HuH-7.5 (cell line): ENCODE data around the gene GARIN3.

ENCODE experiments used
- DNase-seq: peaks from one replicate; pipeline ENCODE4 v3.0.0; 2011; ENCODE audit warnings: low spot score

Gene GARIN3

GRCh38 chr5:157143127-157143971 is 22.7 kb downstream of the GARIN3 start:
- peak; percentile 28 for DNase-seq

- peak; percentile 83 for DNase-seq
Observed at GRCh38 chr5:157142317-157143126, 23.5 kb downstream of the GARIN3 start, which contains the start of gene MED7. MED7 (minus strand) TSS chr5:157142865; CDS start chr5:157139431, 3,434 bp downstream.

- no peak for DNase-seq
Observed at GRCh38 chr5:157137691-157138090, 28.4 kb downstream of the GARIN3 start.

GRCh38 chr5:157132281-157132612 is 33.8 kb downstream of the GARIN3 start:
- no peak for DNase-seq

GRCh38 chr5:157130925-157131324 is 35.1 kb downstream of the GARIN3 start:
- DNase-seq, result no peak

GRCh38 chr5:157121709-157122108 is 44.4 kb downstream of the GARIN3 start:
- DNase-seq, result no peak

- no peak for DNase-seq
Observed at GRCh38 chr5:157120102-157120501, 46.0 kb downstream of the GARIN3 start.

- DNase-seq, result no peak
Observed at GRCh38 chr5:157116483-157116954, 49.5 kb downstream of the GARIN3 start.

- DNase-seq, result no peak
Observed at GRCh38 chr5:157115502-157115901, 50.6 kb downstream of the GARIN3 start.

GRCh38 chr5:157115012-157115411 is 51.1 kb downstream of the GARIN3 start:
- DNase-seq, result no peak

- DNase-seq, result no peak
Observed at GRCh38 chr5:157113002-157113401, 53.1 kb downstream of the GARIN3 start.
